ENCODE results near the gene CTRB1. TPM values are rescaled to one million over a fixed set of nuclear protein-coding genes. Genes with fewer than 3 reads are reported as not detected.
A peak's percentile ranks its signal among the peaks of the same experiment; 100 is the strongest.
"Not testable (repeated sequence)": the region's sequence is repeated elsewhere in the genome, so short reads cannot be mapped to it uniquely, and the experiment has no call there.

Gene CTRB1
- total RNA-seq, 4 donors from 2014 or later: not detected

DNA sequence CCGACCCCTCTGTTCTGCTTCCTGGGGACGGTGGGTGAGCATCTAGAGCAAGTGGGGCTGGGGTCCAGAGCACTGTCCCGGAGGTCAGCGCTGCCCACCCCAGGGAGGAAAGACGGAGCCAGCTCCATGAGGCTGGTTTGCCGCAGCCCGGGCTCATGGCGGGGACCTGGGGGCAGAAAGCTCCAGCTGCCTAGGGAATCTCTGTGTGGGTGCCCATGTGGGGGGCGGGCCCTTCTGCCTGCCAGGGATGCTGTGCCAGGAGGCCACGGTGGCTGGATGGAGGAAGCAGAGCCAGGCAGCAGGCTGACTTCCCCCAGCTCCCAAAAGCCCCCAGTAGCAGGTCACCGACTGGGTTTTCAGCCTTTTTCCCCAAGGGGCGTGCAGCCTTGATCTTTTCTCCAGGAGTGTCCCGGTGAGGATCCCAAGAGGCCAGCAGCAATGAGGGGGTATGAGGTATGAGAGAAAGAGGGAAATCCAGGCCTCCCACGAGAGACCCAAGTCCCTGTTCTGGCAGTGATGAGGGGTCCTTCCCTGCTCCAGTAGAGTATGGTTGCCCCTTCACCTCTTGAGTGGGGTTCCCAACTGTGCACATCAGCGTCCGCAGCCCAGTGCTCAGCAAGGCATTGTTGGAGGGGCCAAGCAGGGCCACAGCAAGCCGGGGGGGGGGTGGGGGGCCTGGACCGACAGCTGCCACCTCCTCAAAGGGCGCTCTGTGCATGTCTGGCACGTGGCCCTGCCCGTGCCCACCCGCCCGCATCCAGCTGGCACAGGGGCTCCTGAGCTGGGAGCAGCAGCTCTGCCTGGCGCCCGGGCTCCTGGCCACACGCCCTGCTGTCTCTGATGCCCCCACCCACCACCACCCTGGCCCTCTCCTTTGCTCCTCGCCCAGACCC lies 48.2 kb downstream of the CTRB1 start:
- Histone ChIP-seq H3K27me3 (no peaks in the 10 kb centered on the region), H3K27ac (peak overlapping the region in 3 of 4 donors; percentile 63 to 95 (median 89)), H3K36me3 (no peaks in the 10 kb centered on the region), H3K9me3 (no peaks in the 10 kb centered on the region), H3K4me3 (no peak overlapping the region), H3K4me1 (peaks cover 0 to 61% (median 32%) of the 10 kb centered on the region in 3 donors)
- WGBS, 2 donors (ENCODE audit: low coverage in 1 of 2): no CpG with 5 or more reads among the region's 27 CpGs
- TF ChIP-seq POLR2AphosphoS5 (IDR thresholded peaks at IDR 0.05): no peak
- TF ChIP-seq, protein P1, sequence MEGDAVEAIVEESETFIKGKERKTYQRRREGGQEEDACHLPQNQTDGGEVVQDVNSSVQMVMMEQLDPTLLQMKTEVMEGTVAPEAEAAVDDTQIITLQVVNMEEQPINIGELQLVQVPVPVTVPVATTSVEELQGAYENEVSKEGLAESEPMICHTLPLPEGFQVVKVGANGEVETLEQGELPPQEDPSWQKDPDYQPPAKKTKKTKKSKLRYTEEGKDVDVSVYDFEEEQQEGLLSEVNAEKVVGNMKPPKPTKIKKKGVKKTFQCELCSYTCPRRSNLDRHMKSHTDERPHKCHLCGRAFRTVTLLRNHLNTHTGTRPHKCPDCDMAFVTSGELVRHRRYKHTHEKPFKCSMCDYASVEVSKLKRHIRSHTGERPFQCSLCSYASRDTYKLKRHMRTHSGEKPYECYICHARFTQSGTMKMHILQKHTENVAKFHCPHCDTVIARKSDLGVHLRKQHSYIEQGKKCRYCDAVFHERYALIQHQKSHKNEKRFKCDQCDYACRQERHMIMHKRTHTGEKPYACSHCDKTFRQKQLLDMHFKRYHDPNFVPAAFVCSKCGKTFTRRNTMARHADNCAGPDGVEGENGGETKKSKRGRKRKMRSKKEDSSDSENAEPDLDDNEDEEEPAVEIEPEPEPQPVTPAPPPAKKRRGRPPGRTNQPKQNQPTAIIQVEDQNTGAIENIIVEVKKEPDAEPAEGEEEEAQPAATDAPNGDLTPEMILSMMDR (IDR thresholded peaks at IDR 0.05): no peak
- TF ChIP-seq POLR2A (IDR thresholded peaks at IDR 0.05): no peak
- TF ChIP-seq EP300 (IDR thresholded peaks at IDR 0.05): no peak
- no peak for ATAC-seq

DNA sequence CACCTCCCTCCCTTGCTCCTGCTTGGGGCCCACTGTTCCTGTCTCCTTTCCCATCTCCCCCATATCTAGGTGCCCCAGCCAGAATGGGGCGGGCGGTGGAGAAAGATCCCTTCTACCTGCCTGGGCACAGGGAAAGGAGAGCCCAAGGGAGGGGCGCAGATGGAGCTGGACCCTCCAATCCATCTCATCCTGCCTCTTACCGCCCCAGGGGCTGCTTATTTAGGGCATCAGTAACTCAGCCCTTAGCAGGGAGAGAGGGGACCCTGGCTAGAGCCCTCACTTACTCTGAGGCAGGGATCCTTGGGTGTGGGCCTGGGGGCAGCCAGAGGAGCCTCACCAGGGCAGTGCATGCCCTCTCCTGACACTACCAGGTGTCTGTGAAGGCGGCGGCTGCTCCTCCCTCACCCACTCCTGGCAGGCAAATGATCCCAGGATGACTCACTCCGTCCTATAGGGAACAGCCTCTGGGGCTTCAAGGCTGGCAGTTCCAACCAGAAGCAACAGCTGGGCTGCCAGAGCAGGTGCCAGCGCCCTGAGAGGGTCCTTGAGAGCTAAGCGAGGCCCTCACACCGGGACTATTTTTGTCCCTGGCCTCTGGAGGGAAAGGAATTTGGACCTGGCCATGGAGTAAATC lies 49.0 kb downstream of the CTRB1 start:
- no peak overlapping the region for H3K4me3 ChIP-seq
- H3K27me3 ChIP-seq: no peaks in the 10 kb centered on the region
- peaks cover 0 to 59% (median 24%) of the 10 kb centered on the region in 3 donors for H3K4me1 ChIP-seq
- peak overlapping the region in 3 of 4 donors; percentile 48 to 89 (median 63) for H3K27ac ChIP-seq
- no peaks in the 10 kb centered on the region for H3K9me3 ChIP-seq
- TF ChIP-seq EP300 (IDR thresholded peaks at IDR 0.05) (no peak), POLR2AphosphoS5 (IDR thresholded peaks at IDR 0.05) (no peak), POLR2A (IDR thresholded peaks at IDR 0.05) (no peak)
- TF ChIP-seq, protein P1 (IDR thresholded peaks at IDR 0.05): no peak
- 39% methylated on average over 2 of the region's 10 CpGs; no CpG with 5 or more reads in 1 of the 2 donors for WGBS, 2 donors (ENCODE audit: low coverage in 1 of 2)
- H3K36me3 ChIP-seq: no peaks in the 10 kb centered on the region
- ATAC-seq: peak; percentile 42

DNA sequence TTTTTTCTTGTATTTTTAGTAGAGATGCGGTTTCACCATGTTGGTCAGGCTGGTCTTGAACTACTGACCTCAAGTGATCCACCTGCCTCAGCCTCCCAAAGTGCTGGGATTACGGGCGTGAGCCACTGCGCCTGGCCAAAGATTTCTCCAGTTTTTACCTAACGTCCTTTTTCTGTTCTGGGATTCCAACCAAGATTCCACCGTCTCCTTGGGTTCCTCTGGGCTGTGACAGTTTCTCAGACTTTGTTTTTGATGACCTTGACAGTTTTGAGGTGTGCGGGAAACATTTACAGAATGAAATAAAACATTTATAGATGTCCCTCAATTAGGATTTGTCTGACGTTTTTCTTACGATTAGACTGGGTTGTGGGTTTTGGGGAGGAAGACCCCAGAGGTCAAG lies 50.6 kb downstream of the CTRB1 start:
- H3K4me3 ChIP-seq, H3K36me3 ChIP-seq, H3K27me3 ChIP-seq, ATAC-seq, H3K9me3 ChIP-seq, H3K27ac ChIP-seq: not testable (repeated sequence)
- peaks cover 0 to 43% (median 9%) of the 10 kb centered on the region in 3 donors for H3K4me1 ChIP-seq
- 58 to 87% methylated on average over 5 to 8 of the region's 9 CpGs for WGBS, 2 donors (ENCODE audit: low coverage in 1 of 2)

DNA sequence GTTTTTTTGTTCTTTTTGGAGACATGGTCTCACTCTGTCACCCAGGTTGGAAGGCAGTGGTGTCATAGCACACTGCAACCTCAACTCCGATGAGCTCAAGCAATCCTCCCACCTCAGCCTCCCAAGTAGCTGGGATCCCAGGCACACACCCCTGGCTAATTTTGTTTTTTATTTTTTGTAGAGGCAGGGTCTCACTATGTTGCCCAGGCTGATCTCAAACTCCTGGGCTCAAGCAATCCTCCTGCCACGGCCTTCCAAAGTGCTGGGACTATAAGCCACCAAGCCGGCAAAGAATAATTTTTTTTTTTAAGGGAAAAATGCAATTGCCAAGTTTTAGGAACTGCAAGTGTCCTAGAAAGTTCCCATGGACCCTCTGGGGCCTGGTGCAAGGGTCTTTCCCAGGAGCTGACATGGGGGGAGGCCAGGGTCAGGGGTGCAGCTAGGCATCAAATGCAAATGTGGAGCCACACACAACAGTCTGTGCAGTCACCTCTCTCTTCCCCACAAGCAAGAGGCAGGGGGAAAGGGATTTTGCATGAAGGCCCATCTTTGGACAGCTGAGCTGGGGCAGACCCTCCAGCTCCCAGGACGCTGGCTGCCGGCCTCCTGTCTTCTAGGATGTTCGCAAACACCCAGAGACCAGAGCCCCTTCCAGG lies 52.8 kb downstream of the CTRB1 start:
- TF ChIP-seq, protein P1 (IDR thresholded peaks at IDR 0.05): no peak
- TF ChIP-seq POLR2AphosphoS5 (IDR thresholded peaks at IDR 0.05) (no peak), EP300 (IDR thresholded peaks at IDR 0.05) (no peak), POLR2A (IDR thresholded peaks at IDR 0.05) (no peak)
- Histone ChIP-seq H3K4me1 (peaks cover 0 to 30% (median 9%) of the 10 kb centered on the region in 3 donors), H3K4me3 (no peak overlapping the region), H3K27ac (no peak overlapping the region), H3K27me3 (no peaks in the 10 kb centered on the region), H3K9me3 (no peaks in the 10 kb centered on the region), H3K36me3 (no peaks in the 10 kb centered on the region)
- ATAC-seq: no peak
- 82 to 100% methylated on average over 1 to 2 of the region's 6 CpGs for WGBS, 2 donors (ENCODE audit: low coverage in 1 of 2)

DNA sequence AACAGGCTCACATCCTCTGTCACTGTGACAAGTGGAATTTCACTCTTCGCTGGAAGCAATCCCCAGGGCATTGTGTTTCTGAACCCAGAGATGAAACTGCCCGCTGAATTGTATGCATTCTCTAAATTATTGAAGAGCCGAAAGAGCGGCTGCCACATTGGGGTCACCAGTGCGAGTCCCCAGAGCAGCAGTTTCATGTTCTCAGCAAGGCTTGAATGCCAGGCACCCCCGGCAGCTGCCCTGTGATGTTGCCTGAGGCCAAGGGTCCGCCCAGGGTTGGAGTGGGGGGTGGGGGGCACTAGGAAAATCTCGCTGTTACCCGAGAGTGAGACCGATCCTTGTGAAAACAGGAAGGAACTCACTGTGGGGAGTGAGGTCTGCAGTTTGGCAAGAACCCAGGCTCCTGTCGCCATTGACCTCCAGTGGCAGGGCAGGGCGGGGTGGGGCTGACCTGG lies 53.3 kb downstream of the CTRB1 start:
- Histone ChIP-seq H3K36me3 (no peaks in the 10 kb centered on the region), H3K4me3 (no peak overlapping the region), H3K4me1 (peaks cover 0 to 25% (median 9%) of the 10 kb centered on the region in 3 donors), H3K9me3 (no peaks in the 10 kb centered on the region), H3K27me3 (no peaks in the 10 kb centered on the region), H3K27ac (no peak overlapping the region)
- no peak for ATAC-seq
- no CpG with 5 or more reads among the region's 12 CpGs for WGBS, 2 donors (ENCODE audit: low coverage in 1 of 2)
- no peak for TF ChIP-seq POLR2AphosphoS5 (IDR thresholded peaks at IDR 0.05)
- TF ChIP-seq, protein P1 (IDR thresholded peaks at IDR 0.05): no peak
- TF ChIP-seq POLR2A (IDR thresholded peaks at IDR 0.05): no peak
- no peak for TF ChIP-seq EP300 (IDR thresholded peaks at IDR 0.05)

DNA sequence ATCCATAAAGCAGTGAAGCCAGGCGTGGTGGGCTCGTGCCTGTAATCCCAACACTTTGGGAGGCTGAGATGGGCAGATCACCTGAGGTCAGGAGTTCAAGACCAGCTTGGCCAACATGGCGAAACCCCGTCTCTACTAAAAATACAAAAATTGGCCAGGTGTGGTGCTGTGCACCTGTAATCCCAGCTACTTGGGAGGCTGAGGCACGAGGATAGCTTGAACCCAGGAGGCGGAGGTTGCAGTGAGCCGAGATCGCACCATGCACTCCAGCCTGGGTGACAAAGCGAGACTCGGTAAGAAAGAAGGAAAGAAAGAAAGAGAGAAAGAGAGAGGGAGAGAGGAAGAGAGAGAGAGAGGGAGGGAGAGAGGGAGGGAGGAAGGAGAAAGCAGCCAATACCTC lies 53.8 kb downstream of the CTRB1 start:
- peaks cover 0 to 20% (median 7%) of the 10 kb centered on the region in 3 donors for H3K4me1 ChIP-seq
- H3K27me3 ChIP-seq, ATAC-seq, H3K9me3 ChIP-seq, H3K27ac ChIP-seq, H3K36me3 ChIP-seq, H3K4me3 ChIP-seq: not testable (repeated sequence)
- WGBS, 2 donors (ENCODE audit: low coverage in 1 of 2): 90 to 91% methylated on average over 7 to 8 of the region's 10 CpGs

Measured in gastroesophageal sphincter (tissue), 4 donors.